NCI-H1417 treated with DMSO at 0.1 percent for 48 hours (cell line): ENCODE measurements around the gene XAGE2.

Experiments used
- DNase-seq: peaks from one replicate; lab custom pipeline; 2025; lab: John Stamatoyannopoulos, UW

The XAGE2 gene

GRCh38 chrX:52424656-52425055 is 55.8 kb downstream of the XAGE2 start:
- DNase-seq = no peak
